ENCODE results near the gene GRAMD1B. TPM values are rescaled to one million over a fixed set of nuclear protein-coding genes. Genes with fewer than 3 reads are reported as not detected.

The GRAMD1B gene
- total RNA-seq, 4 donors from 2014 or later, result 0.61 to 1.7 (median 1.1) TPM

GRCh38 chr11:123479048-123479837, 49.2 kb downstream of the GRAMD1B start:
- intact Hi-C loops (cut with DNase I), result loop anchor here (5.0 kb wide), 1 partner anchor 72 kb away; no protein-coding TSS in a partner anchor
- TF ChIP-seq CTCF (IDR thresholded peaks at IDR 0.05) (no peak), POLR2A (IDR thresholded peaks at IDR 0.05) (no peak)
- no peak overlapping the region for H3K27ac ChIP-seq

GRCh38 chr11:123480290-123480815, 50.3 kb downstream of the GRAMD1B start:
- no peaks in the 10 kb centered on the region for H3K36me3 ChIP-seq
- peaks cover 0 to 2% (median 0%) of the 10 kb centered on the region in 4 donors for H3K27me3 ChIP-seq
- TF ChIP-seq POLR2A (IDR thresholded peaks at IDR 0.05) (no peak), CTCF (IDR thresholded peaks at IDR 0.05) (no peak)
- 61 to 67% methylated on average over 2 to 4 of the region's 4 CpGs for WGBS, 2 donors
- no peak overlapping the region for H3K4me3 ChIP-seq
- intact Hi-C loops (cut with DNase I), result loop anchor here (2.0 kb wide), 1 partner anchor 180 kb away; no protein-coding TSS in a partner anchor
- H3K4me1 ChIP-seq, result peaks cover 0 to 7% (median 0%) of the 10 kb centered on the region in 3 donors
- H3K9me3 ChIP-seq, result no peaks in the 10 kb centered on the region
- DNase-seq, result no peak
- no peak overlapping the region for H3K27ac ChIP-seq

More at GRCh38 chr11:123479048-123479837, 49.2 kb downstream of the GRAMD1B start:
- H3K4me1 ChIP-seq, result peaks cover 0 to 14% (median 11%) of the 10 kb centered on the region in 3 donors
- DNase-seq, result no peak
- H3K9me3 ChIP-seq, result no peaks in the 10 kb centered on the region
- WGBS, 2 donors, result 70 to 71% methylated on average over 12 of the region's 12 CpGs
- peaks cover 0 to 2% (median 0%) of the 10 kb centered on the region in 4 donors for H3K27me3 ChIP-seq
- peak overlapping the region in 1 of 4 donors; percentile 11 for H3K4me3 ChIP-seq
- H3K36me3 ChIP-seq, result no peaks in the 10 kb centered on the region

DNA sequence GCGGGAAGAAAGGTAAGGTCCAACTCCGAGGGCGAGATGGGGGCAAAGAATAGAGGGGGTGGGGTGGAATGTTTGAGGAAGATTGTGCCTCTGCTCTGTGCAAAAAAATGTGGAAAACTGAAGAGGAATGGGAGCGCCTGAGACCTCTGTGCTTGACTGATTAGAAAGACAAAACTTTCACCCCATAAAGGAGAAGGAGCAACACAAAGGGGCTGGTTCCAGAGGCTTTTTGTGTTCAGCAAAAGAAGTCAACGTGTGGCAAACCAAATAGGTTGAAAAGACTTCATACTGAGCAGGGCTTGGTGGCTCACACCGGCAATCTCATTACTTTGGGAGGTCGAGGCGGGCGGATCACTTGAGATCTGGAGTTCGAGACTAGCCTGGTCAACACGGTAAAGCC, 50.8 kb downstream of the GRAMD1B start:
- intact Hi-C loops (cut with DNase I), result loop anchor here (2.0 kb wide), 1 partner anchor 180 kb away; no protein-coding TSS in a partner anchor
- Histone ChIP-seq H3K9me3 (no peaks in the 10 kb centered on the region), H3K27ac (no peak overlapping the region), H3K4me3 (no peak overlapping the region), H3K27me3 (peaks cover 0 to 2% (median 0%) of the 10 kb centered on the region in 4 donors), H3K36me3 (no peaks in the 10 kb centered on the region), H3K4me1 (peaks cover 0 to 7% (median 0%) of the 10 kb centered on the region in 3 donors)
- no peak for DNase-seq
- TF ChIP-seq POLR2A (IDR thresholded peaks at IDR 0.05) (no peak), CTCF (IDR thresholded peaks at IDR 0.05) (no peak)
- WGBS, 2 donors, result 77 to 86% methylated on average over 8 to 10 of the region's 11 CpGs

DNA sequence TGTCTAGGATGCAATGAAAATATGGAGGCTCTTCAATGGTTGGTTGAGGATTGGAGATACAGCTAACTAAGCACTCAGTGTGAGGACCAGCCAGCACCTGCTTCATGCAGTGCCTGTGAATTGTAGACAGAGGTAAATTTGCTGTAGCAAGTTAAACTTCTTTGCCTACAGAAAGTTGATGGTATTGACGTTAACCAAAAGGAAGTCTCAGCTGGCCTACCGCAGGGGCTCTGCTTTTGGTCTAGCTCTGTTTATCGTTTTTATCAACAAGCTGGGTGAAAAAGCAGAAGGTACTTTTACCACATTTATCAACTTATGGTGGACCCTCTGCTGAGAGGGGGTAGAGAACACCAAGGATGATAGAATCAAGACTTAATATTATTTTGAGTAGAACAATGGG, 51.6 kb downstream of the GRAMD1B start:
- H3K36me3 ChIP-seq, result no peaks in the 10 kb centered on the region
- no peaks in the 10 kb centered on the region for H3K9me3 ChIP-seq
- 50 to 70% methylated on average over 3 of the region's 3 CpGs for WGBS, 2 donors
- H3K27ac ChIP-seq, result no peak overlapping the region
- intact Hi-C loops (cut with DNase I), result loop anchor here (2.0 kb wide), 1 partner anchor 181 kb away; no protein-coding TSS in a partner anchor
- no peak for DNase-seq
- no peak for TF ChIP-seq CTCF (IDR thresholded peaks at IDR 0.05)
- no peak for TF ChIP-seq POLR2A (IDR thresholded peaks at IDR 0.05)
- no peak overlapping the region for H3K4me3 ChIP-seq
- H3K4me1 ChIP-seq, result peaks cover 0 to 7% (median 0%) of the 10 kb centered on the region in 3 donors
- no peaks in the 10 kb centered on the region for H3K27me3 ChIP-seq

DNA sequence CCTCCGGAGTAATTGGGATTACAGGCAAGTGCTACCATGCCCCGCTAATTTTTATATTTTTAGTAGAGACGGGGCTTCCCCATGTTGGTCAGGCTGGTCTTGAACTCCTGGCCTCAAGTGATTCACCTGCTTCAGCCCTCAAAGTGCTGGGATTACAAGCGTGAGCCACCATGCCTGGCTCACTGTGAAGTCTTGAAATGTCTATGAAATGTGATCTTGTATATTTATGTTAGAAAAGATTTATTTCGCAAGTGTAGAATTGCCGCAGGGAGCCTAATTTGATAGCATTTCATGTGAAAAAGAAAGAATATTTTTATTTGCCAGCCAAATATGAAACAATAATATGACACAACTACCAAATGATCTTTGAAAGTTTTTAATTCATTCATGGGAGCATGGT, 52.1 kb downstream of the GRAMD1B start:
- intact Hi-C loops (cut with DNase I), result no loop called here
- 70 to 89% methylated on average over 6 of the region's 6 CpGs for WGBS, 2 donors
- Histone ChIP-seq H3K36me3 (no peaks in the 10 kb centered on the region), H3K4me3 (no peak overlapping the region), H3K27ac (no peak overlapping the region), H3K4me1 (peaks cover 0 to 7% (median 0%) of the 10 kb centered on the region in 3 donors), H3K9me3 (no peaks in the 10 kb centered on the region), H3K27me3 (no peaks in the 10 kb centered on the region)
- no peak for DNase-seq
- TF ChIP-seq POLR2A (IDR thresholded peaks at IDR 0.05), result no peak
- no peak for TF ChIP-seq CTCF (IDR thresholded peaks at IDR 0.05)

Data from esophagus squamous epithelium (tissue), 5 donors.